IMR-90 (cell line): ENCODE results near the gene CENPP. TPM values are rescaled to one million over a fixed set of nuclear protein-coding genes. Genes with fewer than 3 reads are reported as not detected.

Experiments
- ATAC-seq: fragments of 200-7000 bp; cut with Tn5 transposase; 2 replicates; pipeline ENCODE4 v1.9.1; 2020; ENCODE audit warnings: low read depth, mild to moderate bottlenecking, moderate library complexity
- BruUV-seq: library from RNA; stranded (reverse); fragments of 400-500 nt; replicated peaks from 2 replicates; lab custom pipeline; 2021; lab: Mats Ljungman, UMichigan
- CTCF ChIA-PET: fragments of 300-600 bp; formaldehyde crosslinking; extraction: SDS; loops from one replicate; lab custom pipeline; 2021; ENCODE audit warnings: antibody characterized with exemption; lab: Yijun Ruan, JAX
- POLR2A ChIA-PET: fragments of 300-600 bp; sonication (Branson Sonifier 250); formaldehyde crosslinking; loops from one replicate; lab custom pipeline; 2022; ENCODE audit warnings: antibody characterized with exemption; ENCODE audit not compliant: unreplicated experiment; lab: Charles Lee
- DNase-seq: peaks from one replicate; pipeline ENCODE4 v3.0.0; 2013
- H2AFZ ChIP-seq: replicated peaks from 2 replicates; pipeline ENCODE3; 2013; ENCODE audit warnings: low read length, mild to moderate bottlenecking; ENCODE audit not compliant: poor library complexity
- H2AK5ac ChIP-seq: 2 replicates; pipeline ENCODE4 v1.6.1; 2013; ENCODE audit warnings: low read depth, low read length, inconsistent platforms
- H2AK9ac ChIP-seq: replicated peaks from 2 replicates; pipeline ENCODE3; 2013; ENCODE audit warnings: mild to moderate bottlenecking, low read depth, low read length, moderate library complexity; ENCODE audit not compliant: poor library complexity
- H2BK120ac ChIP-seq: 2 replicates; pipeline ENCODE4 v1.6.1; 2013; ENCODE audit warnings: low read depth, low read length, inconsistent platforms
- H2BK15ac ChIP-seq: 3 replicates; pipeline ENCODE4 v1.6.1; 2013; ENCODE audit warnings: low read depth, low read length, inconsistent platforms
- H2BK20ac ChIP-seq: 2 replicates; pipeline ENCODE4 v1.6.1; 2013; ENCODE audit warnings: low read depth, mild to moderate bottlenecking, inconsistent platforms, low read length, moderate library complexity
- H2BK5ac ChIP-seq: 2 replicates; pipeline ENCODE4 v1.6.1; 2013; ENCODE audit warnings: mild to moderate bottlenecking, low read depth, low read length, inconsistent platforms; ENCODE audit not compliant: poor library complexity, severe bottlenecking
- H3K14ac ChIP-seq: replicated peaks from 2 replicates; pipeline ENCODE4 v1.6.1; 2013; ENCODE audit warnings: low read depth, low read length, inconsistent platforms
- H3K18ac ChIP-seq: 2 replicates; pipeline ENCODE4 v1.6.1; 2013; ENCODE audit warnings: low read depth, low read length, control low read depth
- H3K23ac ChIP-seq: 2 replicates; pipeline ENCODE4 v1.6.1; 2013; ENCODE audit warnings: low read depth, low read length, inconsistent platforms
- H3K27ac ChIP-seq: 2 replicates; pipeline ENCODE4 v1.5.1; 2013; ENCODE audit warnings: mild to moderate bottlenecking, control low read depth, low read length; ENCODE audit not compliant: insufficient read depth
- H3K27me3 ChIP-seq: 2 replicates; pipeline ENCODE4 v1.6.1; 2013; ENCODE audit warnings: low read length; ENCODE audit not compliant: control insufficient read depth, insufficient read depth
- H3K36me3 ChIP-seq: 2 replicates; pipeline ENCODE4 v1.6.1; 2013; ENCODE audit warnings: low read length, mixed read lengths; ENCODE audit not compliant: control insufficient read depth, insufficient read depth
- H3K4ac ChIP-seq: 2 replicates; pipeline ENCODE4 v1.6.1; 2013; ENCODE audit warnings: low read depth, low read length, inconsistent platforms
- H3K4me1 ChIP-seq: 2 replicates; pipeline ENCODE4 v1.6.1; 2013; ENCODE audit warnings: low read length, mixed read lengths; ENCODE audit not compliant: control insufficient read depth, insufficient read depth
- H3K4me2 ChIP-seq: 2 replicates; pipeline ENCODE4 v1.6.1; 2013; ENCODE audit warnings: low read depth, mild to moderate bottlenecking, control low read depth, low read length, moderate library complexity
- H3K4me3 ChIP-seq: 2 replicates; pipeline ENCODE4 v1.5.1; 2013; ENCODE audit warnings: low read depth, mild to moderate bottlenecking, control low read depth, low read length, moderate library complexity; ENCODE audit not compliant: insufficient read depth
- H3K56ac ChIP-seq: 2 replicates; pipeline ENCODE4 v1.6.1; 2013; ENCODE audit warnings: low read length, inconsistent platforms; ENCODE audit not compliant: insufficient read depth; ENCODE audit errors: extremely low read depth
- H3K79me1 ChIP-seq, 2 experiments: 2 replicates each; pipeline ENCODE4 v1.6.1; 2013; ENCODE audit warnings: low read length in 2 of 2, inconsistent platforms in 1 of 2, low read depth in 1 of 2
- H3K9ac ChIP-seq: 2 replicates; pipeline ENCODE4 v1.6.1; 2013; ENCODE audit warnings: low read depth, low read length, control low read depth
- H3K9me1 ChIP-seq: 2 replicates; pipeline ENCODE4 v1.6.1; 2013; ENCODE audit warnings: low read length, inconsistent platforms; ENCODE audit not compliant: insufficient read depth
- H3K9me3 ChIP-seq: 2 replicates; pipeline ENCODE4 v1.6.1; 2013; ENCODE audit warnings: low read length; ENCODE audit not compliant: control insufficient read depth, insufficient read depth
- H4K20me1 ChIP-seq: 2 replicates; pipeline ENCODE4 v1.6.1; 2013; ENCODE audit warnings: low read length, inconsistent platforms; ENCODE audit not compliant: insufficient read depth
- H4K5ac ChIP-seq: 2 replicates; pipeline ENCODE4 v1.6.1; 2013; ENCODE audit warnings: mild to moderate bottlenecking, low read depth, low read length, control low read depth
- H4K8ac ChIP-seq, 2 experiments: 2 replicates each; pipeline ENCODE4 v1.6.1; 2013; ENCODE audit warnings: low read depth in 2 of 2, low read length in 2 of 2, control low read depth in 1 of 2, inconsistent platforms in 1 of 2
- H4K91ac ChIP-seq: 2 replicates; pipeline ENCODE4 v1.6.1; 2013; ENCODE audit warnings: low read depth, low read length, inconsistent platforms; ENCODE audit not compliant: insufficient read depth
- MXI1 ChIP-seq: IDR thresholded peaks from 2 replicates; pipeline ENCODE4 v1.6.1; 2012; ENCODE audit warnings: low read depth, mild to moderate bottlenecking, low read length, moderate library complexity, borderline replicate concordance
- WGBS, 2 experiments: methylation state at CpG; one replicate each; pipeline versions ENCODE4 v1.1.5 to v1.1.7; 2013; ENCODE audit warnings: missing lambda C conversion rate in 2 of 2; ENCODE audit not compliant: insufficient read length in 1 of 2; ENCODE audit errors: extremely low coverage in 2 of 2; 5-methylcytosine and 5-hydroxymethylcytosine counted together
- dilution Hi-C: fragments of 300-500 bp; cut with HindIII; formaldehyde crosslinking; loops from one replicate; pipeline ENCODE4 v1.14.3; 2018; ENCODE audit warnings: low sequenced_read_pairs; ENCODE audit not compliant: unreplicated experiment
- in situ Hi-C: fragments of 300-500 bp; cut with MboI; formaldehyde crosslinking; loops from 3 replicates; pipeline ENCODE4 v1.14.3; 2019; ENCODE audit warnings: low sequenced_read_pairs, inconsistent platforms, mixed read lengths
- intact Hi-C: fragments of 100-400 bp; cut with micrococcal nuclease; formaldehyde crosslinking; loops from 2 replicates; pipeline ENCODE4 v1.10.0; 2022
- polyA plus RNA-seq, 3 experiments: library from polyadenylated mRNA; depleted of rRNA; stranded (reverse); fragments of >200 nt; gene quantifications; 2 replicates each; pipeline ENCODE4 v1.2.3, GENCODE V29; 2012; ENCODE audit warnings: low replicate concordance in 1 of 3
- total RNA-seq: library from RNA; depleted of rRNA; stranded (reverse); fragments of >200 nt; gene quantifications from 2 replicates; pipeline ENCODE4 v1.2.3, GENCODE V29; 2012

Gene CENPP
- total and polyA plus RNA-seq, 2 of the 4 experiments (the other 2 are of a cell fraction), result 1.4 to 2.0 TPM

GRCh38 chr9:92432972-92433548, 107.3 kb downstream of the CENPP start:
- CTCF ChIA-PET, result no interaction called here
- Histone ChIP-seq H3K27me3 (no peaks in the 10 kb centered on the region), H2BK15ac (no peak overlapping the region), H2AK5ac (no peak overlapping the region), H3K23ac (no peak overlapping the region), H2AK9ac (no peak overlapping the region), H4K8ac (no peak overlapping the region), H3K56ac (no peak overlapping the region), H3K9me1 (no peaks in the 10 kb centered on the region), H4K5ac (no peak overlapping the region), H3K9ac (no peak overlapping the region), H3K36me3 (no peaks in the 10 kb centered on the region), H3K4ac (no peak overlapping the region), H3K14ac (no peak overlapping the region), H3K4me3 (no peak overlapping the region), H3K4me1 (no peaks in the 10 kb centered on the region), H3K4me2 (no peak overlapping the region), H2BK120ac (no peak overlapping the region), H2BK5ac (no peak overlapping the region), H3K9me3 (no peaks in the 10 kb centered on the region), H3K18ac (no peak overlapping the region), H2BK20ac (no peak overlapping the region), H4K91ac (no peak overlapping the region), H3K27ac (no peak overlapping the region), H3K79me1 (no peaks in the 10 kb centered on the region), H4K20me1 (no peaks in the 10 kb centered on the region), H2AFZ (no peak overlapping the region)
- intact Hi-C loops, result no loop called here
- no CpG with 5 or more reads among the region's 5 CpGs for WGBS, 2 experiments
- DNase-seq, result no peak
- no peak for ATAC-seq
- POLR2A ChIA-PET, result no interaction called here
- in situ Hi-C loops, result loop anchor here (10.0 kb wide), 2 partner anchors 202 to 298 kb away; no protein-coding TSS in a partner anchor
- dilution Hi-C loops, result no loop called here
- no peak for TF ChIP-seq MXI1
- no TSS peak for BruUV-seq
